Left forelimb (tissue), 1 donor: ENCODE results near the gene BRME1.
A peak's percentile ranks its signal among the peaks of the same experiment; 100 is the strongest.

Source experiments
- DNase-seq: peaks from one replicate; pipeline ENCODE4 v3.0.0-alpha.2; 2018; ENCODE audit warnings: low spot score

Gene BRME1

DNA sequence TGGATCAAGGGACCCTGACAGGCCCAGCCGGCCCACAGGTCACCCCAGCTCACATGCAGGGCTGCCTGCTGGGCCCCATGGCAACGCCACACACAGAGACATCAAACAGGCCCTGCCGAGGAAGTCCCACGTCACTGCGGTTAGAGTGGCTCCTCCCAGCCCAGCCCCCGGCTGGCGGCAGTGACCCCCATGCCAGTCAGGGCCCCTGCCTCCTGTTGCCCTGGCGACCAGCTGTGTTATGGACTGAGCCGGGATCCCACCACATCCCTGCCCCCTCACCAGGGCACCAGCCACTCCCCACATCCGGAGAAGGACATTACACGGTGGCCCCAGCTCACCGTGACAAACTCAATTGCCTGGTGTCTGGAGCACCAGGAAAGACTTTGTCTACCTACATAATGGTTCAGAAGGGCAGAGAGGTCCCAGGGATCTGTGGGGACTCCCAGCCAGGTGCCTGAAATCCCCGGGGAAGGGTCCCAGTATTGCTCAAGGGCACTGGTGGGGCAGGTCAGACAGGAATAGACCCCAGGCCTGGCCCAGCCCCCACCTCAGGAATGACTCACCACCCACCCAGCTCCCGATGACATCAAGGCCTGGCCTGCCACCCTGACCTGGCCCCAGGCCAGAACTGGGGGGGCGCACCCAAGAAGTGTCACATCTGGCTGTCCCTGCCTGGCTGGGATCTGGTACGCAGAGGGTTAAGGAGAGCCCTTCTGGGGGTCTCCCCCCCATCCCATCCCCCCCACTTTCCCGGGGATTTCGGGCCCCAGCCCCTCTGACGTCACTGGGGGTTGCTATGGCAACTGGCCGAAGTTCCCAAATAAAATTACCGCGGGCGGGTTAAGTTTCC, 59.1 kb downstream of the BRME1 start:
- DNase-seq, result peak; percentile 96

DNA sequence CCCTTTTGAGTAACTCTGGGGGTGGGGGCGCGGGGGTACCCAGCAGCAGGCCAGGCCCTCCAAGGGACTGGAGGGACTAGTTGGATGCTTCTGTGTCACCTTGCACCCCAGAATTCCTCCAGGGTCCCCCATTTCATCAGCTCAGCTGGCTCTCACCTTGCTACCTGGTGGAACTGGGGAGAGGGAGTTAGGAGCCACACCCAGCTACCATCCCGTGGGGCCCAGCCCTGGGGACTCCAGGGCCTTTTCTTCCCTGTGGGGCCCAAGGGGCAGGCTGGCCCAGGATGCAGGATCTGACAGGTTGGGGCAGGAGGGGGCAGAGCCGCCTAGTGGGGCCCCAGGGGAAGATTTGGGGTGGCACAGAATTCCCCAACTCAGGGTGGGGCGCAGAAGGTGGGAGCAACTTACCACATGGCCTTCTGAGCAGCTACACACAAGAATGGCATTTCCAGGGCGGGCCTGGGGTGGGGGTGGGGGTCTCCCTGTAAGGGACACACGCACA, 61.7 kb downstream of the BRME1 start:
- no peak for DNase-seq

DNA sequence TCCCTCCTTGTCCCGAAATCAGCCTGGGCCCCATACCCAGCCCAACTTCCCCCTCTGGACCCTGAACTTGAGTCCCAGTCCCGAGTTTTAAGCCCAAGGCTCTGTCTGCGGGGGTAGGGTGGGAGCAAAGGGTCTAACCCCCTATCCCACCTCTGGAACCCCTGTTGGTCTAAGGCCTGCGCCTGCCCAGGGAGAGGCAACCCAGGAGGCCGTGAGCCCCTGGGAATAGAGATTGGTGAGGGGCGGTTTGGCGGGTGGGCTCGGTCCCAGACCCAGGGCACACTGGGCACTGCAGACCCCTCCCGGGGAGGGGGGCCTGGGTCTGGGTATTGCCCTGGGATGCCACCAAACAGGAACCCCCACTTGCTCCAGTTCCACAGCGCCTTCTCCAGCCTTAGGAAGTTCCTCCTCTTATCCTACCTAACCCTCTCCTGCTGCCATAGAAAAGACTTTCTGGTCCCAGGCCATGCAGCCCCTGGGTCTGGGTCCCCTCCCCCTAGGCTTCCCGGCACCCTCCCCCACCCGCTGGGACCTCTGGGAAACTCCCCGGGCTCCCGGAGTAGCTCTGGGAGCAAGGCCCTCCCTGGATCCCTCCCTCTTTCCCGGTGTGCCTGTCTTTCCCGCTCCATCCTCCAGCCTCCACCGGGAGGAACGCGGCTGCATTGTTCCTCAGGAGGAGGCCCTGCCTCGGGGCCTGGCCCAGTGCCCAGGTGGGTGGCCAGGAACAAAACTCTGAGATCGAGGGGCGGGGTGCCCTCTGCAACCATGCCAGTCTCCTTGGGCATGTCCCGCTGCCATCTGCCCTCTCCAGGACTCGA, 62.6 kb downstream of the BRME1 start:
- peak; percentile 77 for DNase-seq

DNA sequence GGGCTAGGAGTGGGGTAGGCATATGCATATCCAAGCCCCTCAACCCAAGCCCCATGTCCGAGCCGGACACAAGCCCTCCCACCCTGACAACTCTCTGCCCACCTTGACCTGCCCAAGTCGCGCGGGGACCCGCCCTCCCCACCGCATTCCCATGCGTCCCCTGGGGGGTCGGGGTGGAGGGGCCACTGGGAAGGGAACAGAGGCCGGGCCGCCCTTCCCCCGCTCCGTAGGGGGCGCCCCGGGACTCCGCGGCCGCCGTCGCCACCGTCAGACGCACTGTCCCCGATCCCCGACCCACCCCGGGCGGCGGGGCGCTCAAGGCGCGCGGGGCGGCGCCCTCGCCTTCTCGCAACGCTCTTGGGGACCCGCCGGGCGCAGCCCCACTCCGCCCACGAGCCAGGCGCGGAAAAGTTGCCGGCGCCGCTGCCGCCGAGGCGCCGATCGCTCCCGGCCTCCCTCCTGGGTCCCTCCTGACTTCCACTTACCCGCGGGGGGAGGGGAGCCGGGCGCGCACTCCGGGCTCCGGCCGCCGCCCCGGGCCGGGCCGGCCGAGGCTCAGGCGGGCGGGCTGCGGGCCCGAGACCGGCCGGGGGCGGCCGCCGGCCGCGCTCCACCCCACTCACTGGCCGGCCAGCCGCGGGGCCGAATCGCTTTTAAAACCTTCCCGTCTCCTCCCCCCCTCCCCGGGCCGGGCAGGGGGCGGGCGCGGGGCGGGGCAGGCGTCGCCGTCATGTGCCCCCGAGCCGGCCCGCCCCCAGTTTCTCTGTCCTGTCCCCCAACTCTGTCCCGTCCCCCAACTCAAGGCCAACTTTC, 63.4 kb downstream of the BRME1 start:
- DNase-seq, result peak; percentile 93

DNA sequence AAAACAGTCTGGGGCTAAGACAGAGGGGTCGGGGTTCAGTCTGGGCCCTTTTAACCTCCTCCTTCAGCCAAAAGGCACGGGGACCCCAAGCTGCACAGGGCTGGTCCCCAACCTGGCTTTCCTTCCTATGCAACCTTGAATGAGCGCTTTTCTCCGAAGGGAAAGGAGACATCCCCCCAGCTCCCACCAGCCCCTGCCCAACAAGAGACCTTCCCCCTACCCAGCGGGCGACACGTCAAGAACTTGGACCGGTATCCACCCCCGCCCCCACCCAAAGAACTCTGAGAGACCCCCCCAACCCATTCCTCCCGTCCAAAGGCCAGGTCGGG, 64.0 kb downstream of the BRME1 start:
- no peak for DNase-seq

DNA sequence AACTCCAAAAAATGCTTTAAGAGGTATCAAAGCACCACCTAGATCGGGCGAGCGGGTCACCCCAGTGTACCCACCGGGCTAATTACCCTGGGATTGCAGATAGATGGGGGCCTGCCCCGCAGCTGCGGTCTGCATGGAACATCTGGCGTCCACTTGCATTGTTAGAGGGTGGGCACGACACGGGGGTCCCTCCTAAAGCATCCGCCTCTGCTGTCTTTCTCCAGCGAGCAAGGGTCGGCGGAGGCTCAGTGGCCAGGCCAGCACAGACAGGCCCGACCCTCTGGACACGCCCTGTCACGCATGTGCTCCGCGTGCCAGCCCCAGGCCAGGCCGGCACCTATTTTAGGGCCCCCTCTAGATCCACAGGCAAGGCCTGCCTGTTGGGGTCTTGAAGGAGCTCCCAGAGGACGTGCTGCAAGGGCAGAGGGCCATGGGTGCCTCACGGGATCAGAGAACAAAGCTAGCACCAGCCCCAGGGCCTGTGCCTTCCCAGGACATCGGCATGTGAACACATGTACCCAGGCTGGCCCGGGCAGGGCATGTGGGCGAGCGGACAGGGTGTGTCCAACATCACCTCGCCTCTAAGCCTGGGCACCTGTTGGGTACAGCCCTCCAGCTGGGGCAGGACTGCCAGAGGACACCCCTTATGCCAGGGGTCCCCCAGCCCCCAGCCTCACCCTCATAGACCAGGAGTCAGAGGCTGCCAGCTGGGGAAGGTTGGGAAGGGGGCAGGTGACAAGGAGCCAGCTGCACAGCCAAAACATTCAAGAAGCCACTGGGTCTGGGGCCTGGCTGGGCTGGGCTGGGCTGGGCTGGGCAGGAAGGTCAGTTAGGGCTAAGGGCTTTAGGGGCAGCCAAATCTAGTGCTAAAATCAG, 64.6 kb downstream of the BRME1 start:
- no peak for DNase-seq

DNA sequence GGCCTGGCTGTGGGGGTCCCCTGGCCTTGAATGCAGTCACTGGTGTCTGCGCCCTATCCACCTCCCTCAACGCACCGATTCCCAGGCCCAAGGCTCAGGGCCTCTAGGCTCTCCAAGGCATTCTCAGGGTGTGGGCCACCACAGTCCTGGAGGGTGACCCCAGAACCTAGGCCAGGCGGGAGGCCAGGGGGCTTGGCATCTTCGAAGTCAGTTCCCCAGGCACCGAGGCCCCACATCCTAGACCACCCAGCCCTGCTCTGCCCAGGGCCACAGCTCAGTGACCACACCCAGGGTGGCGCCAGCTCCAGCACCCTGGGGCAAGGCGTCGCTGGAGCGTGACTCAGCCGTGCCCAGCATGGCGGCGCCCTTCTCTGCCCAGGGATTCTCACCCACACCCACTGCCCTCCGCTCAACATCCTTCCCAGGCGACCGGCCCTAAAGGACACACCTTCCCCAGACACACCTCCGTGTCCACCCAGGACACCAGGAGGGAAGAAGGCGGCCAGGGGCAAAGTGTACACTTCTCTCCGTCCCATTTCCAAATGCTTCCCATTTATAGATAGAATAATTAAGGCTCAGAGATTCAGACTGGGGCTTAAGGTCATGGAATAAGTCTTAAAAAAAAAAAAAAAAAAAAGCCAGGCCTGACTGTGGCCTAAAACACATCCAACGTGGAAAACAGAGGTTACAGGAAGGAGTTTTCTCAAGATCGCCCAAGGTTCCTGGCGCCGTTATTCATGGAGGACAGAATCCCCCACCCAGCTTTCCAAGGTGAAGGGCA, 65.4 kb downstream of the BRME1 start:
- DNase-seq, result no peak

DNA sequence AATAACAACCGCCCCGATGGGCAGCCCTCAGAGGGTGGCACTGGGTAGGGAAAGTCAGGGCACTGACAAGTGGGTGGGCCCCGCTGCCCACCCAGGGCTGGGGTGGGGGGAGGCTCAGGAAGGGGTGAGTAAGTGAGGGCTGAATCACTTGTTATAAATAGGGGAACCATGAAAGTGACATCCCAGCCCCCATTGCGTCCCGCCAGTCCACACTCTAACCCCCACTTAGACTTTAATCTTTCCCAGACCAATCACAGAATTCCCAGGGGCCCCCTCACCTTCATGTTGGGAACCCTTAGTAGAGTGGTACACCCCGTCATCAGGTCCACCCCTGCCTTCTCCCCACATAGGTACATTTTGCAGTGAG, 66.0 kb downstream of the BRME1 start:
- no peak for DNase-seq

DNA sequence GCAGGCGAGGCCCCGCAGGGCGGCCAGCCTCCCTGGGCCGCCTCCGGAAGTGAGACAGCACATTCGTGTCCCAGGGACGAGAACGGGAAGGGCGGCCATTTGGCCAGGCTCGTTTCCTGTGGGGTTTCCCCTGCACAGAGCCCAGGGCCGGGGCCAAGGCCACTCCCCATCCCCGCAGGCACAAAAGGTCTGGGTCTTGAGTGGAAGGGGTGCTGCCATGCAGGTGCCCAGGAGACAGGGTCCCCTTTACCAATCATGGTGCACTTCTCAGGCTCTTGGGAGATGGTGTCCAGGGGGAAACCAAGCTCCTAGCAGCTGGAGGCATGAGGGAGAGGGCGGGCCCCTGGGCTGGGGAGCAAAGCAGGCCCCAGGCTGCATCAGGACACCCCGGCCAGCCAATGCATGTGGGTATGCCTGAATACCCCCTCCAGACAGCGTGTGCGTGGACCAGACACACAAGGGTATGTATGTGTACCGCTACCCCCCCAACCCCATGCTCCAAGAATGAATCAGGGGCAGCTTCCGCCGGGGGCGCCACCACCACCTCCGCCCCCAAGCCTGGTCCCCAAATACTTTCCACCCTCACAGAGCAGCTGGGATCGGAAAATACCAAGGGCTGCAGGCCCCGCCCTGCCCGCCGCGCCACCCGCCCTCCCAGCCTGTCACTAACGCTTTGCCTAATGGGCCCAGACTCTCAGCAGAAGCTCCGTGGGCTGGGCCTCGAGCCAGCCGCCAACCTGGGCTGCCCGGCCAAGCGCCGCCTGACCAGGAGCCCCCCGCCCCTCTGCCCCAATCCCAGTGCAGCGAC, 66.6 kb downstream of the BRME1 start:
- peak; percentile 90 for DNase-seq

DNA sequence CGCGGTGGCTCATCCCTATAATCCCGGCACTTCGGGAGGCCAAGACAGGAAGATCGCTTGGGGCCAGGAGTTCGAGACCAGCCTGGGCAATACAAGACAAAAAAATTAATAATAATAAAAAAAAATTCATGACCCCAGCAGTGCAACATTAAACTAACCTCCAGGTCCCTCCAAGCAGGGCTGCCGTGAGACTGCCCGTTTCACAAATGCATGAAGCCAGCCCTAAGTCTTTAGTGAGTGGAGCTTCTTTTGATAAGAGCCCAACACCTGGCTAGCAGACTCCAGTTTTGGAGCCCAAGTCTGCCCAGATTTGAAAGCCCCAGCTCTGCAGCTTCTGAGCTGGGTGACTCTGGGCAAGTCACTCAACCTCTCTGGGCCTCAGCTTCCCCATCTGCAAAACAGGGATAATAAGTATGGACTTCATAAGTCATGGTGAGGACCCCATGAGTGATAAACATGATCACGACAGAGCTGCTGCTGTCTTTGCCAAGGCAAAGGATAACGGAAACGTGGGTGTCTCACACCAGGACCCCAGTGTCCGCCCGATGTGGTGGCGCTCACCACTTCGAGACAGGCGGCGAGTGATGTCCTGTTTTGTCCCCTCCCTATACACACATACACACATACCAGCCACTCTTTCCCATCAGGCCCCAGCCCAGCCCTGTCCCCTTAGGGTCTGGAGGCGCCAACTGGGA, 67.3 kb downstream of the BRME1 start:
- DNase-seq, result no peak

DNA sequence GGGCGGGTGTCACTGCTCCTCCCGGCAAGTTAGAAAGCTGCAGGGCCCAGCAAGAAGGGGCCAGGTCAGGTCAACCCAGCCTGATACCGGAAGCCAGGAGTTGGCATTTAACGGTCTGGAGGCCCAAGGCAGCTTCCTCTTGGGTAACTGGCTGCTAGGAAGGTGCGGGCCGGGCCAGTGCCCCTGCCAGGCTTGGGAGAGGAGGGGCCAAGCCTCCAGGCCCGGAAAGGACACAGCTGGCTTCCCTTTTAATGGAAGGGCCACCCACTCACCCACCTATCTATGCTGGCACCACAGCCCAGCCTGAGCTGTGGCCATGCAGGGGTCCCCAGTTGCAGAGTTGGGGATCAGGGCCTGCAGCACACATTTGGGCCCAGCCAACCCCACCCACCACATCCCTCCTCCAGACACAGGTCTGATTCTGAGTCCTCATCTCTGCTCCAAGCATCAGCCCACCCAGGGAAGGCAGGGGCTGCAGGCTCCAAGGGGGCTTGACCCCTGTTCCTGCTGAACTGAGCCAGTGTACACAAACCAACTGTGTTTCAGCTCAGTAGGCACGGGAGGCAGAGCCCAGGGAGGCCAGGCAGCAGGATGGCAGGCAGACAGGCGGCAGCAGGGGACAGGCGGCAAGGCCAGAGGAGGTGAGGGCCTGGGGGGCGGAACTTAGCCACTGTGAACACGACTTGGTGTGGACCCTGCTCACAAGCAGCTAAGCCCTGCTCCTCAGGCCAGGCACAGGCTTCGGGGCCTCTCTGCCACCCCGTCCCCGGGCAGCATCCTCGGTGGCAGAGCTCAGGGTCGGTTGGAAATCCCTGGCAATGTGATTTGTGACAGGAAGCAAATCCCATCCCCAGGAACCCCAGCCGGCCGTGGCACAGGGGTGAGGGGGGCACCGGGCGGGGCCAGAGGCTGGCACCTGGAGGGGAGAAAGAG, 69.9 kb downstream of the BRME1 start:
- DNase-seq, result no peak

DNA sequence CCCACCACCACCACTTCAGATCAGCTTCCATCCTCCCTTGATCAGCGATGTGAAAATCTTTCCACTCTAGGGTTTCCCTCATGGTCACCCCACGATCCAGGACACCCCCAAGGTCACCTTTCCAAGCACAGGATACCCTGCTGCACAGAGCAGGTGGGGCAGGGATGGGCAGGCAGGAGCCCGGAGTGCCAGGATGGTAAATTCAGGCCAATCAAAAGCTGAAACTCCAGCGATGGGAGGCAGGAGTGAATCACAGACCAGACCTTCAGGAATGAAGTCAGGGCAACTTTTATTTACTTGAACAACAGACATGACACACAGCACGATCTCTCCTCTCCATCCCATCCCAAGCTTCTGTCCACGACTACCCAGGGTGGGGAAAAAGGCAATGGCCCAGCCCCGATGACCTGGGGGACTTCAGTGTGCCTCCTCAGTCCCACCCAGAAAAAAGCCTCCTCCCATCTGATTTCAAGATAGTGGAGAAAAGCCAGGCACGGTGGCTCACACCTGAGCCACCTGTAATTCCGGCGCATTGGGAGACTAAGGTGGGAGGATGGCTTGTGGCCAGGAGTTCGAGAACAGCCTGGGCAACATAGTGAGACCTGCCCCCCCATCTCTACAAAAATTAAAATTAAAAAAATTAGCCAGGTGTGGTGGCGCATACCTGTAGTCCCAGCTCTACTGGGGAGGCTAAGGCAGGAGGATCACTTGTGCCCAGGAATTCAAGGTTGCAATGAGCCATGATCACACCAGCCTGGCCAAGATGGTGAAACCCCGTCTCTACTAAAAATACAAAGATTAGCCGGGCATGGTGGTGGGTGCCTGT, 71.5 kb downstream of the BRME1 start:
- no peak for DNase-seq

DNA sequence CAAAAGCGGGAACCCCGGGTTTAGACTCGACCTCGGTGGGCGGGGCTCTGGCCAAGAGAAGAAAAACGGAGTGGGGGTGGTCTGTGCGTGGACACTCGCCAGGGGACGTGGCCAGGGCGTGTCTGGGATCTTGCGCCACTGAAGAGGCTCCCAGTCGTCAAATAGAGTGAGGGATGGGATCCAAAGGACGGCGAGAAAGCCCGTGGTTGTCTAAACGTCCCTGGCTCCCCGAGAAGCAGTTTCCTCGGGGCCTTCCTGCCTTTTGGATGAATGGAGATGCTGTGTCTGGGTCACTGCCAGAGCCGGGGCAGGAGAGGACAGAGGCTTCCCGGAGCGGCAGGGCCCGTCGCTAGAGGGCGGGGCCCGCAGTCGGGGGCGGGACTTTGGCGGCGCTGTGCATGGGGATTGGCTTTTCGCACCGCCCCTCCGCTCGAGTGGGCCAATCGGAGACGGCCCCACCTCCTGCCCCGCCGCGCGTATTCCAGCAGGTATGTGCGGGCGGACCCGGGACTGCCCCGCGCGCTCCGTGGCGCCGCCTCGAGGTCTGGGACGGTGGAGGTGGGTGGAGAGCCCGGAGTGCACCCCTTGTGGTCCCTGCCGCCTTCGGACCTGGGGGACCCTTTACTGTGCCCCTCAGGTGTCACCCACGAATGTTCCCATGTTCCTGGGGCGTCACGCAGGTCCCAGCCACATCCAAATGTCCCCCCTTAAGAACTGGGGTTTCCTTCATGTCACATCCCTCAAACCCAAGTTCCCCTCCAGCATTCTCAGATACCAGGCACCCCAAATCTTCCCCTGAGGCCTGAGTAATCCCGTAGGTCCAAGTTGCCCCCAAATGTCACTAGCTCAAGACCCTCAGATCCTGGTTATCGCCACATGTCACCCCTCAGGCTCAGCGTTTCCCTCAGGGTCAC, 72.3 kb downstream of the BRME1 start:
- DNase-seq, result peak; percentile 93
